ENCODE measurements around the gene SCN10A. TPM values are rescaled to one million over a fixed set of nuclear protein-coding genes. Genes with fewer than 3 reads are reported as not detected.

The SCN10A gene
- polyA plus RNA-seq, 1 donor: not detected

GRCh38 chr3:38650248-38650951 is 165.6 kb downstream of the SCN10A start:
- no peak for DNase-seq

GRCh38 chr3:38649500-38650247 is 166.3 kb downstream of the SCN10A start, which contains the start of gene SCN5A:
Gene SCN5A, minus strand, starts transcription at chr3:38649687. Its CDS starts 16,380 bp downstream, at chr3:38633307.
- DNase-seq: peak; percentile 39

- DNase-seq: no peak
These were observed 167.1 kb downstream of the SCN10A start for GRCh38 chr3:38648659-38649499.

- DNase-seq: no peak
These were observed 167.9 kb downstream of the SCN10A start for GRCh38 chr3:38648024-38648658.

GRCh38 chr3:38647217-38647970 is 168.6 kb downstream of the SCN10A start:
- no peak for DNase-seq

Other genes with a start within 250 kb of the SCN10A start
- gene SCN5A, start 166.5 kb downstream of the SCN10A start, polyA plus RNA-seq (ENCODE audit: insufficient read length): 1.4 TPM
- gene SCN11A, start 235.7 kb upstream of the SCN10A start, polyA plus RNA-seq (ENCODE audit: insufficient read length): 1.8 TPM
- 117 TPM for gene WDR48, start 235.8 kb upstream of the SCN10A start, polyA plus RNA-seq (ENCODE audit: insufficient read length)